H1 (cell line): Measurements from ENCODE around the gene OR4K15. TPM values are rescaled to one million over a fixed set of nuclear protein-coding genes. Genes with fewer than 3 reads are reported as not detected.

Source experiments
- CTCF ChIA-PET: fragments of 300-600 bp; sonication (Branson Sonifier 250); formaldehyde crosslinking; loops from one replicate; lab custom pipeline; 2021; ENCODE audit not compliant: partially characterized antibody; lab: Charles Lee
- POLR2A ChIA-PET: fragments of 300-600 bp; sonication (Branson Sonifier 250); formaldehyde crosslinking; loops from one replicate; lab custom pipeline; 2021; ENCODE audit warnings: inconsistent platforms; ENCODE audit not compliant: partially characterized antibody; lab: Charles Lee
- DNase-seq, 2 experiments: peaks; one replicate each; pipeline versions ENCODE4 v3.0.0 to v3.0.0-alpha.2; 2010 to 2022; ENCODE audit warnings: low spot score in 2 of 2, low read depth in 1 of 2, mixed read lengths in 1 of 2
- FAIRE-seq: peaks from 2 replicates; lab custom pipeline; 2011; peaks lifted over from hg19 to GRCh38; lab: Jason Lieb, UNC
- H2AFZ ChIP-seq: 2 replicates; pipeline ENCODE4 v1.8.1; 2012; ENCODE audit warnings: low read length, inconsistent platforms
- H2AK5ac ChIP-seq: 2 replicates; pipeline ENCODE4 v1.6.1; 2013; ENCODE audit warnings: low read depth, low read length
- H2BK120ac ChIP-seq: replicated peaks from 2 replicates; pipeline ENCODE3; 2013; ENCODE audit warnings: low read depth, low read length, inconsistent platforms
- H2BK12ac ChIP-seq: 2 replicates; pipeline ENCODE4 v1.6.1; 2013; ENCODE audit warnings: low read depth, low read length
- H2BK15ac ChIP-seq: 2 replicates; pipeline ENCODE4 v1.6.1; 2013; ENCODE audit warnings: low read length
- H2BK20ac ChIP-seq: 2 replicates; pipeline ENCODE4 v1.6.1; 2013; ENCODE audit warnings: low read length
- H2BK5ac ChIP-seq: 2 replicates; pipeline ENCODE4 v1.6.1; 2013; ENCODE audit warnings: low read depth, low read length
- H3K14ac ChIP-seq: 2 replicates; pipeline ENCODE4 v1.6.1; 2013; ENCODE audit warnings: inconsistent platforms; ENCODE audit not compliant: insufficient read length
- H3K18ac ChIP-seq: 2 replicates; pipeline ENCODE4 v1.6.1; 2013; ENCODE audit warnings: low read length; ENCODE audit errors: extremely low read depth
- H3K23ac ChIP-seq: 2 replicates; pipeline ENCODE4 v1.6.1; 2013; ENCODE audit warnings: inconsistent platforms; ENCODE audit not compliant: insufficient read length
- H3K23me2 ChIP-seq: 2 replicates; pipeline ENCODE4 v1.6.1; 2013; ENCODE audit warnings: low read depth, low read length
- H3K27ac ChIP-seq: 2 replicates; pipeline ENCODE4 v1.6.1; 2011; ENCODE audit warnings: low read depth, low read length, inconsistent platforms
- H3K27me3 ChIP-seq, 4 experiments: replicated peaks in 1 of 4; 1 replicate in 1 of 4; 2 replicates in 3 of 4; pipeline versions ENCODE4 v1.6.1 to v1.8.1; 2011 to 2013; ENCODE audit warnings: low read length in 3 of 4, mild to moderate bottlenecking in 3 of 4, inconsistent platforms in 2 of 4, mixed read lengths in 2 of 4, moderate library complexity in 1 of 4; ENCODE audit not compliant: control insufficient read depth in 3 of 4, insufficient read depth in 3 of 4; ENCODE audit errors: extremely low read depth in 1 of 4
- H3K36me3 ChIP-seq, 4 experiments: 2 replicates each; pipeline versions ENCODE4 v1.6.1 to v1.8.1; 2011 to 2013; ENCODE audit warnings: mild to moderate bottlenecking in 4 of 4, low read length in 3 of 4, moderate library complexity in 2 of 4, control low read depth in 1 of 4, inconsistent platforms in 1 of 4; ENCODE audit not compliant: insufficient read depth in 4 of 4, control insufficient read depth in 2 of 4
- H3K4ac ChIP-seq: replicated peaks from 2 replicates; pipeline ENCODE3; 2013; ENCODE audit warnings: low read length, low read depth, mixed read lengths, inconsistent platforms; ENCODE audit not compliant: insufficient read length
- H3K4me1 ChIP-seq, 4 experiments: replicated peaks in 1 of 4; 1 replicate in 1 of 4; 2 replicates in 3 of 4; pipeline versions ENCODE4 v1.6.1 to v1.8.1; 2011 to 2013; ENCODE audit warnings: low read length in 3 of 4, inconsistent platforms in 2 of 4, mixed read lengths in 1 of 4; ENCODE audit not compliant: insufficient read depth in 4 of 4, control insufficient read depth in 3 of 4
- H3K4me2 ChIP-seq, 2 experiments: 2 replicates each; pipeline versions ENCODE4 v1.6.1 to v1.8.1; 2011 to 2013; ENCODE audit warnings: low read depth in 2 of 2, low read length in 2 of 2, control low read depth in 1 of 2, inconsistent platforms in 1 of 2, mild to moderate bottlenecking in 1 of 2; ENCODE audit not compliant: insufficient read depth in 1 of 2
- H3K4me3 ChIP-seq, 4 experiments: fragments of 200-600, 300-600 bp in 1 of 4; sonication (generic), shearing (Covaris generic), sonication (Bioruptor Twin) in 1 of 4; 2 replicates each; pipeline versions ENCODE4 v1.5.1 to v1.8.1; 2011 to 2016; ENCODE audit warnings: low read length in 4 of 4, low read depth in 3 of 4, control low read depth in 2 of 4, inconsistent platforms in 2 of 4, mild to moderate bottlenecking in 2 of 4, mixed read lengths in 1 of 4, moderate library complexity in 1 of 4; ENCODE audit not compliant: insufficient read depth in 2 of 4; ENCODE audit errors: extremely low read depth in 1 of 4
- H3K56ac ChIP-seq: replicated peaks from 2 replicates; pipeline ENCODE3; 2013; ENCODE audit warnings: low read depth, mild to moderate bottlenecking, mixed read lengths, low read length, inconsistent platforms; ENCODE audit not compliant: insufficient read length
- H3K79me1 ChIP-seq: 2 replicates; pipeline ENCODE4 v1.6.1; 2013; ENCODE audit warnings: low read depth, low read length, control low read depth
- H3K79me2 ChIP-seq, 2 experiments: 2 replicates each; pipeline versions ENCODE4 v1.6.1 to v1.8.1; 2012 to 2013; ENCODE audit warnings: low read length in 2 of 2, mild to moderate bottlenecking in 2 of 2, inconsistent platforms in 1 of 2; ENCODE audit not compliant: insufficient read depth in 2 of 2, control insufficient read depth in 1 of 2
- H3K9ac ChIP-seq, 4 experiments: replicated peaks in 1 of 4; 1 replicate in 1 of 4; 2 replicates in 3 of 4; pipeline versions ENCODE4 v1.6.1 to v1.8.1; 2011 to 2013; ENCODE audit warnings: low read depth in 3 of 4, low read length in 3 of 4, control low read depth in 2 of 4, mild to moderate bottlenecking in 2 of 4, moderate library complexity in 2 of 4, inconsistent platforms in 1 of 4; ENCODE audit errors: extremely low read depth in 1 of 4
- H3K9me3 ChIP-seq, 2 experiments: 2 replicates each; pipeline versions ENCODE4 v1.6.1 to v1.8.1; 2012 to 2013; ENCODE audit warnings: mild to moderate bottlenecking in 2 of 2, moderate library complexity in 2 of 2, control low read depth in 1 of 2, inconsistent platforms in 1 of 2, low read depth in 1 of 2, low read length in 1 of 2, mixed read lengths in 1 of 2; ENCODE audit not compliant: insufficient read depth in 2 of 2
- H4K20me1 ChIP-seq, 2 experiments: replicated peaks in 1 of 2; 2 replicates each; pipeline versions ENCODE3 to v1.8.1; 2011 to 2013; ENCODE audit warnings: inconsistent platforms in 2 of 2, low read length in 2 of 2, mild to moderate bottlenecking in 1 of 2; ENCODE audit not compliant: insufficient read depth in 2 of 2, control insufficient read depth in 1 of 2
- H4K5ac ChIP-seq: 2 replicates; pipeline ENCODE4 v1.6.1; 2013; ENCODE audit warnings: low read length, low read depth, mixed read lengths, inconsistent platforms; ENCODE audit not compliant: insufficient read length
- H4K8ac ChIP-seq: 2 replicates; pipeline ENCODE4 v1.8.0; 2013; ENCODE audit warnings: mild to moderate bottlenecking, moderate library complexity, low read length, inconsistent platforms; ENCODE audit not compliant: insufficient read depth; ENCODE audit errors: extremely low read depth
- H4K91ac ChIP-seq: replicated peaks from 2 replicates; pipeline ENCODE3; 2013; ENCODE audit warnings: low read length, mixed read lengths, inconsistent platforms; ENCODE audit not compliant: insufficient read length
- BCL11A ChIP-seq, 2 experiments: IDR thresholded peaks; one replicate each; pipeline ENCODE4 v1.6.1; 2011; ENCODE audit warnings: low read depth in 2 of 2, low read length in 2 of 2, mild to moderate bottlenecking in 2 of 2
- CREB1 ChIP-seq: IDR thresholded peaks from 2 replicates; pipeline ENCODE4 v1.6.1; 2012; ENCODE audit warnings: inconsistent platforms
- GTF2F1 ChIP-seq: IDR thresholded peaks from 2 replicates; pipeline ENCODE4 v1.6.1; 2012; ENCODE audit warnings: low read depth, low read length, improper control_type of control experiment, borderline replicate concordance
- WGBS, 2 experiments: shearing (Covaris generic) in 1 of 2; methylation state at CpG; one replicate each; pipeline versions ENCODE4 v1.1.6 to v1.1.7; 2013 to 2015; ENCODE audit warnings: low lambda C conversion rate in 2 of 2, mixed read lengths in 2 of 2, inconsistent platforms in 1 of 2, low coverage in 1 of 2, missing lambda C conversion rate in 1 of 2; ENCODE audit not compliant: insufficient replicate concordance in 2 of 2, insufficient coverage in 1 of 2, insufficient read length in 1 of 2; ENCODE audit errors: extremely low coverage in 1 of 2, missing lambda C conversion rate in 1 of 2; 5-methylcytosine and 5-hydroxymethylcytosine counted together
- polyA plus RNA-seq, 7 experiments: library from polyadenylated mRNA; depleted of rRNA in 3 of 7; stranded (reverse) in 5 of 7; unstranded in 2 of 7; fragments of >200 nt in 5 of 7; fragments of 200-250 nt in 2 of 7; gene quantifications; 1 replicate in 5 of 7; 2 replicates in 1 of 7; 4 replicates in 1 of 7; pipeline versions ENCODE4 v1.2.1 to v1.2.3, GENCODE V29; 2011 to 2013; ENCODE audit warnings: missing spikeins in 2 of 7, mixed read lengths in 2 of 7
- total RNA-seq: library from RNA; stranded (reverse); fragmentation: NEBNext Ultra II Directional; extraction: Animal tissue kit (Norgen Biotek cat#: 25700); gene quantifications from 2 replicates; pipeline ENCODE4 v1.2.1, GENCODE V29; 2021

Gene OR4K15
- total and polyA plus RNA-seq, 2 of the 8 experiments (the other 6 are each of a cell fraction or from before 2014, with no cell fraction given): not detected

- H2AK5ac ChIP-seq: no peak overlapping the region
- H3K4me1 ChIP-seq: no peaks in the 10 kb centered on the region
- H2BK12ac ChIP-seq: no peak overlapping the region
- no peak overlapping the region for H3K18ac ChIP-seq
- H4K5ac ChIP-seq: no peak overlapping the region
- H2BK15ac ChIP-seq: no peak overlapping the region
- no peak overlapping the region for H3K4me3 ChIP-seq
- H3K9ac ChIP-seq: no peak overlapping the region
- no peaks in the 10 kb centered on the region for H3K79me2 ChIP-seq
- H3K79me1 ChIP-seq: no peaks in the 10 kb centered on the region
- peaks cover 8 to 19% of the 10 kb centered on the region in 2 experiments; a peak in 3 of 4 replicates for H3K9me3 ChIP-seq
- no peak overlapping the region for H2BK5ac ChIP-seq
- POLR2A ChIA-PET: no interaction called here
- no peak overlapping the region for H2BK120ac ChIP-seq
- WGBS, 2 experiments: 100% methylated on average over 1 of the region's 1 CpG; no CpG with 5 or more reads in 1 of the 2 experiments
- H3K27me3 ChIP-seq: no peaks in the 10 kb centered on the region
- no peak for TF ChIP-seq GTF2F1
- no peak for TF ChIP-seq CREB1
- no peak for TF ChIP-seq BCL11A (IDR thresholded peaks at IDR 0.05; ENCODE audit: low read depth in 2 of 2, low read length in 2 of 2)
- TF ChIP-seq, all 59 proteins: peak for 0
- DNase-seq (no peak), FAIRE-seq (no peak)
- Histone ChIP-seq H3K56ac (no peak overlapping the region), H2AFZ (no peak overlapping the region), H3K27ac (no peak overlapping the region), H2BK20ac (no peak overlapping the region), H3K4ac (no peak overlapping the region), H4K8ac (no peak overlapping the region), H3K23me2 (no peaks in the 10 kb centered on the region), H4K20me1 (no peaks in the 10 kb centered on the region), H3K4me2 (no peak overlapping the region), H3K23ac (no peak overlapping the region), H4K91ac (no peak overlapping the region), H3K36me3 (no peaks in the 10 kb centered on the region), H3K14ac (no peak overlapping the region)
- CTCF ChIA-PET: no interaction called here
These were observed 547 bp upstream of the OR4K15 start for GRCh38 chr14:19974844-19975243.
